ENCODE data around the gene HPN.
"Not testable (repeated sequence)": the region's sequence is repeated elsewhere in the genome, so short reads cannot be mapped to it uniquely, and the experiment has no call there.

The HPN gene

DNA sequence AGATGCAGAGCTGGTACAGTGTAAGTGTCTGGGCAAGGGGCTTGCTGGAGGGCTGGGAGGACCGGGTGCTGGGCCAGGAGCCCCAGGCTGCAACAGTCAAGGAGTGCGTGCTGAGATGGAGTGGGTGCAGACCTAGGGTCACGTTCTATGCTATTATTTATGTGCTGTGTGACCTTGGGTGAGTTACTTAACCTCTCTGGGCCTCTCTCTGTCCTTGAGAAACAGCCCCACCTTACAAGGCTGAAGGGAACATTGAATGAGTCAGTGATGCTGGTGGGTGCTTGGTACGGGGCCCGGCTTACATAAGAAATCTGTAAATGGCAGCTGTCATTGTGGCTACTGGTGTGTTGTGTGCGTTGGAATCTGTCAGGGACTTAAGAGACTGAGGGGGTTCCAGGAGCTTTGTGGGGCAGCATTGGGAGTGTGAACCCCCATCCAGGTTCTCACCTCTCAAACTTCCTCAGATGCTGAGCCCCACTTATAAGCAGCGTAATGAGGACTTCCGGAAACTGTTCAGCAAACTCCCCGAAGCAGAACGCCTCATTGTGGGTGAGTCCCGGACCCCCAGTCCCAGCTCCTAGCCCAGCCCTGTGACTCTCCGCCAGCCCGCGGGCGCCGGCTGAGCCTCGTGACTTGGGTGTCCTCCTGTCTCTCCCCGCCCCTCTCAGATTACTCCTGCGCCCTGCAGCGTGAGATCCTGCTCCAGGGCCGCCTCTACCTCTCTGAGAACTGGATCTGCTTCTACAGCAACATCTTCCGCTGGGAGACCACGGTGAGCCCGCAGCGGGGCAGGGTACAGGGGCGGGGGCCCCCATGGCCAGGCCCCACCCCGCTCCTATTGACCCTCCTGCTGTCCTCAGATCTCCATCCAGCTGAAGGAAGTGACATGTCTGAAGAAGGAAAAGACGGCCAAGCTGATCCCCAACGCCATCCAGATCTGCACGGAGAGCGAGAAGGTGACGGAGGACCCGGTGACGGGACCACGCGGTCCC lies 31.8 kb upstream of the HPN start:
- DNase-seq: no peak

DNA sequence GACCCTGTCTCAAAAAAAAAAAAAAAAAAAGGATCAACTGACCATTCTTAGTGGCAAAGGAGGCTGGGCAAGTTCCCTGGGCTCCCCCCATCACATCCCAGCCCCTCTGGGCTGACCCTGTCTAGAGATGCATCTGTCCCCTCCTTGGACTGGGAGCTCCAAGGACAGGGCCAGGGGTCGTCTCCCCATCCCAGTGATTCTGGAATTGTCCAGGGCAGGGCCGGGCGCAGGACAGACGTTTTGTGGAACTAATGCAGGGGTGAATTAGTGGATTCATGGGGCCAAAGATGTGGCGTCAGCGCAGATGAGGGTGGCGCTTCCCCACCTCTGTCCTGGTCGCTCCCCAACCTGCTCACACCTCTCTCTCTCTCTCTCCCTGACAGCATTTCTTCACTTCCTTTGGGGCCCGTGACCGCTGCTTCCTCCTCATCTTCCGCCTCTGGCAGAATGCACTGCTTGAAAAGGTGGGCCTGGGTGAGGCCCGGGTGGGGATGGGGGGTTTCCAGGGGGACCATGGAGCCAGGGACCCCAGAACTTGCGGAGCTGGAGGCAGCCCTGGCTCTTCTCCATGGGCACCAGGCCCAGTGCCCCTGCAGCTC lies 30.3 kb upstream of the HPN start:
- no peak for DNase-seq

DNA sequence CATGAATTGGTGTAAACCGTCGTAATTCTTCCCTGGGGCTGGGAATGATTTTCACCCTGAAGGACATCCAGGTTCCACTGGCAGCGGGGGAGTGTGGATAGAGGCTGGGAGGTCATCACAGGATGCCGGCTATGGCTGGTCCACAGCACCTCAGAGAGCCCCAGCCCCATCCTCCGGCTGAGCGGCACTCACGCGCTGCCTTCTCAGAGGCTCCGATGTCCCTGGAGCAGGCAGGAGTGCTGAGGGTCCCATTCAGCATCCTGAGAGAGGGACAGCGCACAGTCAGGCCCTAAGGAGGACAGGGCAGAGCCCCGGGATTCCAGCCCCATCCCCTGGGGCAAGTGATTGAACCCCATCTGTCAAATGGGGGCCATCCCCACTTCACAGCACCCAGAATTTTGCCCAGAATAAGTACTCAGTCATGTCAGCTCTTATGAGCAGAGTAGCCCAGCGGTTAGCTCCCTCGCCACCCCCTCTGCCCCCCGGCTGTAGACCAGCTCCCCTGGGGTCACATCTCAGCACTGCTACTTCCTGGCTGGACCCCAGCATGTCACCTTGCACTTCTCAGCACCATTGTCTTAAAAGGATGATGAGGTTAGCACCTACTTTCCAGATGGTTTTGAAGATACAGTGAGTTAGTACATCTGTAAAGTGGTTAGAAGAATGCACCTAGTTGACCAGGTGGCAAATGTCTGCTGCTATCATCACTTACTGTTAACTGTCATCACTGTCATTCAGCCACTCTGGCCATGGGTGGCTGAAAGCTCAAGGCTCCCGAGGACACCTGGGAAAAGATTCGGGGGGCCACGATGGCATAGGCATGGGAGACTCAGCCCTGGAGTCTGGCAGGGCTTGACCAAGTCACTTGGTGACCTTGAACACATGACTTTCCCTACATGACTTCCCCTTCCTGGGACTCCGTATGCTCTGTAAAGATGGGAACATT lies 29.5 kb upstream of the HPN start:
- no peak for DNase-seq

DNA sequence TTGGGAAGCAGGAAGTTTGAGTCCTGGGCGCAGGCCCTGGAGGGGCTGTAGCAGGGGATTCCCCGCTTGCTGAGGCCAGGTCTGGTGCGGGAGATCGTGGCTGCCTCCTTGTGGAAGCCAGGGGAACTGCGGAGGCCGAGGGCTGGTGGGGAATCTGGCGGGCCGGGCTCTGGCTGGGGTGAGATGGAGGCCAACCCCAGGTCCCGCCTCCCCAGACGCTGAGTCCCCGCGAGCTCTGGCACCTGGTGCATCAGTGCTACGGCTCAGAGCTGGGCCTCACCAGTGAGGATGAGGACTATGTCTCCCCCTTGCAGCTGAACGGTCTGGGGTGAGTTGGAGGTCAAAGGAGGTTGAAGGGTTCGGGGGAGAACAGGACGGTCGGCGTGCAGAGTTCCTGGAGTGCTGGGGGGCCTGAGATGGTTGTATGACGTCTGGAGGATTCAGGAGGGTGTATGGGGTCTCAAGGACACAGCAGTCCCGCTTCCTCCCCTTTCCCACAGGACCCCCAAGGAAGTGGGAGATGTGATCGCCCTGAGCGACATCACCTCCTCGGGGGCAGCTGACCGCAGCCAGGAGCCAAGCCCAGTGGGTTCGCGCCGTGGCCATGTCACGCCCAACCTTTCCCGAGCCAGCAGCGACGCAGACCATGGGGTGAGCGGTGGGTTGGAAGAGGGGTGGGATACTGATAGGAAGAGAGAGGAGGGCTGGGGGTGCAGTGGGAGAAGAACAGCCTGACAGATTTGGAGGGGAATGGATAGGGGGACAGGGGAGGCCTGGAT lies 28.3 kb upstream of the HPN start:
- DNase-seq: peak; percentile 14

DNA sequence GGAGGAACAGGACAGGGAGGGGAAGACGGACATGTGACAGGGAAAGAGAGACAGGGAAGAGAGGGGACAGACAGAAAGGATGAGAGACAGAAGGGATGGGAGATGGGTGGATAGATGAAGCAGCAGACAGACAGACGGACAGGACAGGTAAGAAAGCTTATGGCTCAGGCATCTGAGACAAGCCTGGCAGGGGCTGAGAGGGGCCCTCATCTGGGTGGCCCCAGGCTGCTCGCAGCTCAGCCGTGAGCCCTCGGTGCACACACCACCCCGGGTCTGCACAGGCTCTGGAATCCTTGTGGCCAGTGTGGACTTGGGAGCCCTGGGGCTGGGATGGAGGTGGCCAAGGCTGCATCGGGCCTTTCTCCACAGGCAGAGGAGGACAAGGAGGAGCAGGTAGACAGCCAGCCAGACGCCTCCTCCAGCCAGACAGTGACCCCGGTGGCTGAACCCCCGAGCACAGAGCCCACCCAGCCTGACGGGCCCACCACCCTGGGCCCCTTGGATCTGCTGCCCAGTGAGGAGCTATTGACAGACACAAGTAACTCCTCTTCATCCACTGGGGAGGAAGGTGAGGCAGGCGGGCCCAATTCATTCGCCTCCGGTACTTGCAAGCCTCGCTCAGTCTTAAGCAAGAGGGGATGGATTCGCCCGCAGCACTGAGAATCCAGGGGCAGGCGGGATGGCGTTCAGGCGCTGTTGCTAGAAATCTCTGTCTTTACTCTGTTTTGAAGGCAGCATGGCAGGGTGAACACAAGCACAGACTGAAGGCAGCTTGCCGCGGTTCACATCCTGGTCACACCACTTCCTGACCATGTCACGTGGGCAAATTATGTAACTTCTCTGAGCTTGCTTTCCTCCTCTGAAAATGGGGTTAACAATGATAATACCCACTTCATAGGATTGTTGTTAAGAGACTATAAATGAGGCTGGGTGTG lies 27.4 kb upstream of the HPN start:
- no peak for DNase-seq

DNA sequence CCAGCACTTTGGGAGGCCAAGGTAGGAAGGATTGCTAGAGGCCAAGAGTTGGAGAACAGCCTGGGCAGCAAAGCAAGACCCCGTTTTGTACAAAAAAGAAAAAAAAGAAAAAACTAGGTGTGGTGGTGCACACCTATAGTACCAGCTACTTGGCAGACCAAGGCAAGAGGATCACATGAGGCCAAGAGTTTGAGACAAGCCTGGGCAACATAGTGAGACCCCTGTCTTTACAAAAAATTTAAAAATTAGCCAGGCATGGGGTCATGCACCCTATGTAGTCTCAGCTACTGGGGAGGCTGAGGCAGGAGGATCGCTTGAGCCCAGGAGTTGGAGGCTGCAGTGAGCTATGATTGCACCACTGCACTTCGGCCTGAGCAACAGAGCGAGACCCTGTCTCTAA lies 26.7 kb upstream of the HPN start:
- not testable (repeated sequence) for DNase-seq

DNA sequence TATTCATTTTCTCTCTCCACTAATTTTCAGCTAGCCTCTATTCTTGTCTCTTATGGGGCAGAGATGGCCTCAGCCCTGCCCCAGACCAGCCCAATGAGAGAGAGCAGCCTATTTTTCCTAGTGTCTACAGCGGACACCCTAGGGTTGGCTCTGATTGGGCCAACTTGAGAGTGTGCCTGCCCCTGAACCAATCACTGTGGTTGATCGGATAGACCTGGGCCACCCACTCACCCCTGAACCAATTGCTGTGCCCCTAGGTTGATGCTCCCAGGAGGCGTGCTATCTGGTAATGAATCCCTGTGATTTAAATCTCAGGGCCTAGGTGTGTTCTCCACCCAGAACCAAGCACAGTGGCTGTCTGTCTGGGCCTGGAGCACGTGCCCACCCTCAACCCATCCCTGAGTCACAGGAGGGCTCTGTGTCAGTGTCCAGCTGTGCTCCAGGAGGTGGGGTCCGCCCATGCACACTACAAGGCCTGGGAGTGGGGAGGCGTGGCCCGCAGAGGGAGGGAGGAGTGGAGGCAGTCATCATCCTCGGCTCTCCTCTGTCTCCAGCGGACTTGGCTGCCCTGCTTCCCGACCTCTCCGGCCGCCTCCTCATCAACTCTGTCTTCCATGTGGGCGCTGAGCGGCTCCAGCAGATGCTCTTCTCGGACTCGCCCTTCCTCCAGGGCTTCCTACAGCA lies 26.1 kb upstream of the HPN start:
- no peak for DNase-seq

DNA sequence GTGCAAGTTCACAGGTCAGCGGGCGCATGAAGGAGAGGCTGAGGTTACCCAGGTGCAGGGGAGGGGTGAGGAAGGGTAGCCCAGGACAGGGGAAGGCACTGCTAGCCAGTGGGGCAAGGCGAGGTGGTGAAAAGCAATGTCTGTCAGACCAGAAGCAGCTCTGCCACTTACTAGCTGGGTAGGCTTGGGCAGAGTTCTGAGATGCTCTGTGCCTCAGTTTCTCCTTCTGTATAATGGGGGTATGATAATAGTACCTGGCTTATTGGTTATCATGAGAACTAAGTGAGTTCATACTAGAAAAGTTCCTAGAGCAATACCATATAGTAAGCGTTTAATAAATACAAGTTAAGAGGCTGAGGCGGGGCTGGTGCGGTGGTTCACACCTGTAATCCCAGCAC lies 25.6 kb upstream of the HPN start:
- DNase-seq: no peak

DNA sequence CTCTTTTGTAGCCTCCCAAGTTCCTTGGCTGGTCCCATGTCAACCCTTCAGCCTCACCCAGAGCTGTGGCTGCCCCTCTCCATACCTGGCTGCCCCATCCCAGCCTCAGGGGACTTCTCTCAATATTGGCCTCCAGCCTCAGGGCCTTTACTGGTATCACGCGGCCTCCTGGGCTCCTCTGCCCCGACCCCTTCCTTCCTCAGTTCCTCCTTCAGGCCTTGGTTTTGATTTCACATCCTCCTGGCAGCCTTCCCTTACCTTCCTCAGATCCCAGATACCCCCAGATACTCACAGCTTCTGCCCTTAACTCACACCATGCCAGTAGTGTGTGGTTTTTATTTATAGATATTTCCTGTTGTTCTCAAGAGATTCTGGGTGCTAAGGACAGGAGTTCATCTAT lies 24.0 kb upstream of the HPN start:
- no peak for DNase-seq

DNA sequence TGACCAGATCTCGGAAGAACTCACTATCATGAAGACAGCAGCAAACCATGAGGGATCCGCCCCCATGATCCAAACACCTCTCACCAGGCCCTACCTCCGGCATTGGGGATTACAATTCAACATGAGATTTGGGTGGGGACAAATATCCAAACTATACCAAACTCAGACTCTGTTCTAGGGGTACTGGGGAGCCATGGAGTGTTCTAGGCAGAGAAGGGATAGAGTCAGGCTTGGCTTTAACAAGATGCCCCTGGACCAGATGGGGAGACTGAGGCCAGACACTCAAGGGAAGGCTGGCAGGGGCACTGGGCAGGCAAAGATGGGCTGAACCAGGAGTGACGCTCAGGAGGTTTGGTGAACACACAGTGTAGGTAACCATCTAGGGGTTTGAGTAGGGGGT lies 23.1 kb upstream of the HPN start:
- no peak for DNase-seq

DNA sequence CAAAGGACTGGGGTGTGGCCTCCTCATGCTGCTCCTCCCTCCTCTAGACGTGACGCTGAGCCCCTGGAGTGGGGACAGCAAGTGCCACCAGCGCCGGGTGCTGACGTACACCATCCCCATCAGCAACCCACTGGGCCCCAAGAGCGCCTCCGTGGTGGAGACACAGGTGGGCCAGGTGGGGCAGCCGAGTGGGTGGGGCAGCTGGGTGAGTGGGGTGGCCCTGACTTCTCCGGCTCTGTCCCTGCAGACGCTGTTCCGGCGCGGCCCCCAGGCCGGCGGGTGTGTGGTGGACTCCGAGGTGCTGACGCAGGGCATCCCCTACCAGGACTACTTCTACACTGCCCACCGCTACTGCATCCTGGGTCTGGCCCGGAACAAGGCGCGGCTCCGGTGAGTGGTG lies 22.4 kb upstream of the HPN start:
- no peak for DNase-seq

DNA sequence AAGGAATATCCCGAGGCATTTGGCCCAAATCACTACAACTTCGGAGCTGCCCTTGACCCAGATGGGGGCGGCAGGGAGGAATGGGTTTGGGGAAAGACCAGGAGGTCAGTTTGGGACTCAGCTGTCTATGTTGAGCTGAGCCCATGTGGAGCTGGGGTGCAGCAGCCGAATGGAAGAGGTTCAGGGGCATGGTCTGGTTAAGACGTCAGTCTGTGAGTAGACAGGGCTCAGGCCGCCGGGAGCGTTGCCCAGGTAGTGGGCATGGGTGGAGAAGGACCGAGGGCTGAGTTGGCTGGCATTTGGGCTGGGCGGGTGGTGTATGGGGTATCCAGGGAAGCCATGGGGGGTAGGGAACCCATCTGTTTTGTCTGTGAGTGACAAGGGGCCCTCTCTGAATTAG lies 20.5 kb upstream of the HPN start:
- DNase-seq: no peak

DNA sequence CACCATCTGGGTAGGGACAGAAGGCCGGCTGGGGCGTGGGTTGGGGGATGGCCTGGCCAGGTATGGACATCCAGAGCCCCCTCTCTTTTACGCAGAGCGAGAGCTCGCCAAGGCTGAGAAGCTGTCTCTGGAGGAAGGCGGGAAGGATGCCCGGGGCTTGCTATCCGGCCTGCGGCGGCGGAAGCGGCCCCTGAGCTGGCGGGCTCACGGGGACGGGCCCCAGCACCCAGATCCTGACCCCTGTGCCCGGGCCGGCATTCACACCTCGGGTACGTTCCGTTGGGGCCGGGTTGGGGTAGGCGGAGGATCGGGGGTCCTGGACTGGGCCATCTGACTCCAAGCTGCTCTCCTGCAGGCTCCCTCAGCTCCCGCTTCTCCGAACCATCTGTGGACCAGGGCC lies 19.9 kb upstream of the HPN start:
- DNase-seq: no peak

DNA sequence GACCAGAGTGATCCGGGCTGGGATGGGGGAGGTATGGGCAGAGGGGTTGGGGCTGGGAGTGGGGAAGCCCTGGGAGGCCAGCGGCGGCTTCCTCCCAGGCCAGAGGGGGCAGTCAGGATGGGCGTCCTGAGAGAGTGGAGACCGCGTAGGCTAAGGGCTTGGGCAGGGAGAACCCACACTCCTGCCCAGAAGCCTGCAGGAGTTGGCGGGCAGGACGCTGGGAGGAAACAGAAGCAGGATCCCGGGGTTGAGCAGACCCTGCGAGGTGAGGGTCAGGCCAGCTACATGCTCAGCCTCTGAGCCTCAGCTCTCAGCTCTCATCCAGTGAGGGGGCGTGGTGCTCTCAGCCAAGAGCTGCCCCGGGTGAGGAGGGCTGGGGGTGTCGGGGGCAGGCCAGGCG lies 19.1 kb upstream of the HPN start:
- no peak for DNase-seq

DNA sequence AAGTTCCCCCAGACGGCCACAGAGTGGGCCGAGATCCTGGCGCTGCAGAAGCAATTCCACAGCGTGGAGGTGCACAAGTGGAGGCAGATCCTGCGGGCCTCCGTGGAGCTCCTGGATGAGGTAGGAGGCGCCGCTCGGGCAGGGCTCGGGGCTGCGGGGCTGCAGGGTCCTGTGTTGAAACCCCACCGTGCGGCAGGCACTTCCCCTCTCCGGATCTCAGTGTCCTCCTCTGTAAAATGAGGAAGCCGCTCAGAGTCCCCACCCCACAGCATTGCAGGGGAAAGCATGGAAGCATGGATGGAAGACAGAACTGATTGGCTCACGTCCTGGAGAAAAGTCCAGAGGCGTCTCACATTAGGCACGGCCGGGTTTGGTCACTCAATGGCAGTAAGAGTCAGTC lies 18.1 kb upstream of the HPN start:
- DNase-seq: no peak

DNA sequence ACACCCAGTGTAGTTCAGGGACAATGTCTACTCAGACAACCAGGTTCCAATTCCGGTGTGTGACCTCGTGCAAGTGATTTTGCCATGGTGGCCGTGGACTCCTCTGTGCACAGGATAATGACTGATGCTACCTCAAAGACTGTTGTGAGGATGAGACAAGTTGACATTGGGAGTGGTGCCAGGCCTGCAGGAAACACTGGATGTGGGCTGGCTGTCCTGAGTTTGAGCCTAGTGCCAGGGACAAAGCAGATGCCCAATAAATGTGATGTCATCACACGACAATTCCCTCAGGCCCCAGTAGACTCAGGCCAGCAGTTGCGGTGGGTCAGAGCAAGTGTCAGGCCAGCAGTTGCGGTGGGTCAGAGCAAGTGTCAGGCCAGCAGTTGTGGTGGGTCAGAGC lies 17.4 kb upstream of the HPN start:
- no peak for DNase-seq

DNA sequence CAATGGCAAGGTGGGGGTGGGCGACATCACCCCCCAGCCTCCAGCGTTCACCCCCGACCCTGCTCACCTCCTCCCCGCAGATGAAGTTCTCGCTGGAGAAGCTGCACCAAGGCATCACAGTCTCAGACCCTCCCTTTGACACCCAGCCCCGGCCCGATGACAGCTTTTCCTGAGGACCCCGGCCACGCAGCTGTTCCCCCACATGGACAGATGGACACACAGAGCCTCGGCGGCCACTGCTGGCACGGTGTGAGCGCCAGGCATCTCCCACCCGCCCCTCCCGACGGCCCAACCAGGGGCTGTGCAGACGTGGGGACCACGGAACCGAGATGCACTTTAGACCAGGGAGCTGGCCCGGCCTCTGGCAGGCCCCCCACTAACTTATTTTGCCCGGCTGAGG lies 15.6 kb upstream of the HPN start:
- no peak for DNase-seq

DNA sequence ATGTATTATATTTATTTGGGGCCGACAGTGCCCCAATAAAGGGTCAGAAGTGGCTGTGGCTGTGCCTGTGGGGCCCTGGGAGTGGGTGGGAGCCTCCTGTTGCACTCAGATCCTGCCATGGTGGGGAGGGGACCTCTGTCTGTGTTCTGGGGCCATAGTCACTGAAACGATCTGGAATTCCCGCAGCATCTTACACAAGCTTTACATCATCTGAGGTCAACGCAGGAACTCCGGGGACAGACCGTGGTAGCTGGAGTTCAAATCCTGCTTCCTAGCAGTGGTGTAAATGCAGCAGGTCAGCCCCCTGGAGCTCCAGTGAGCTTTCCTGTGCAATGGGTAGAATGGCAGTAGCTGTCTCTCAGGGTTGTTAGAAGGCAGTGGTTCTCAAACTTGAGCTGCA lies 15.1 kb upstream of the HPN start:
- DNase-seq: no peak

DNA sequence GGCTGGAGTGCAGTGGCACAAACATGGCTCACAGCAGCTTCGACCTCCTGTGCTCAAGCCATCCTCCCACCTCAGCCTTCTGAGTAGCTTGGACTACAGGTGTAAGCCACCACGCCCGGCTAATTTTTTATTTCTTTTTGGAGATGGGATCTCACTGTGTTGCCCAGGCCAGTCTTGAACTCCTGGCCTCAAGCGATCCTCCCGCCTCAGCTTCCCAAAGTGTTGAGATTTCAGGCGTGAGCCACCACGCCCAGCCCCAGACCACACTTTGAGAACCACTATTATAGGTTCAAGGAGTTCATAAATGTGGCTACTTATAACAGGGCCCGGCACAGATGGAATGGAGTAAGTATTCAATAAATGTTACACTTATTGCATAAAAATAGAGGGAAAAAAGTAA lies 14.5 kb upstream of the HPN start:
- DNase-seq: no peak

DNA sequence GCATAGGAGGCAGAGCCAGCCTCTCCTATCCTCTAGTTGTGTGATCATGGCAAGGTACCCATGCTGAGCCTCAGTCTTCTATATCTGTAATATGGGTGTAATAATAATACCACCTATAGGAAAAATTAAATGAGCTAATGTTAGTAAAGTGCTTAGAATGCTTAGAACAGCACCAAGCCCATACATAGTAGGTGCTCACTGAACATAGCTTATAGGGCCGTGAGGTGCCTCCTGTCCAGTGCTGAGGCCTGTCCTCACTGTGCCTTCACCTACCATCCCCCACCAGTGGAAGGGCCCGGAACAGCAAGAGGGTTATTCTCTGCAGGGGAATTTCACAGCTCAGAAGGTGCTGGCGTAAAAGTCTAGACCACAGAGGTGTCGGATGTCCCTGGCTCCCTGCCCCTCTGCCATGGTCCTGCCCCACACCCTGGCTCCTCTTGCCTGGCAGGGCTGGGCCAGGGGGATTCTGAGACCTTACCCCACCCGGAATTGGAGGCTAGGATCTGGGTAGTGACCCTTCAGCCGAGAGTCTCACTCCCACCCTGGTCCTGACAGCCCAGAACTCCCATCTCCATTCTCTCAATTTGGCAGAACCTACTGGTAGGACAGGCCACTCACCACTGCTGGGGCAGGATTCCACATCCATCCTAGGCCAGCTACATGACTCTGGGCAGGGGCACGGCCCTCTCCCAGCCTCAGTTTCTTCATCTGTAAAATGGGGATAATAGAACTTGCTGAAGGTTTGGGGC lies 13.5 kb upstream of the HPN start:
- no peak for DNase-seq
